GM12878 (cell line): Measurements from ENCODE around the gene MEIS2. TPM values are rescaled to one million over a fixed set of nuclear protein-coding genes. Genes with fewer than 3 reads are reported as not detected.

Source experiments
- ATAC-seq: fragments of 200-7000 bp; cut with Tn5 transposase; 3 replicates; pipeline ENCODE4 v1.9.1; 2020; ENCODE audit warnings: mild to moderate bottlenecking, moderate library complexity
- BruUV-seq: library from RNA; stranded (reverse); fragments of 400-500 nt; replicated peaks from 2 replicates; lab custom pipeline; 2021; lab: Mats Ljungman, UMichigan
- CTCF ChIA-PET: fragments of 300-600 bp; sonication (Branson Sonifier 250); formaldehyde crosslinking; extraction: SDS; loops from one replicate; lab custom pipeline; 2021; ENCODE audit warnings: inconsistent platforms; lab: Yijun Ruan, JAX
- POLR2A ChIA-PET: fragments of 350-600 bp; formaldehyde crosslinking; extraction: SDS; loops from one replicate; lab custom pipeline; 2021; ENCODE audit warnings: inconsistent platforms; lab: Charles Lee
- RAD21 ChIA-PET: fragments of 300-600 bp; sonication (Branson Sonifier 250); formaldehyde crosslinking; loops from one replicate; lab custom pipeline; 2023; ENCODE audit warnings: antibody characterized with exemption; ENCODE audit not compliant: unreplicated experiment; lab: Charles Lee
- SMC1A ChIA-PET: fragments of 300-600 bp; sonication (Branson Sonifier 250); formaldehyde crosslinking; loops from one replicate; lab custom pipeline; 2023; ENCODE audit not compliant: unreplicated experiment, uncharacterized antibody; lab: Charles Lee
- DNase-seq: peaks from one replicate; pipeline ENCODE4 v3.0.0-alpha.2; 2011; ENCODE audit warnings: low read depth, low spot score
- FAIRE-seq: peaks from 3 replicates; lab custom pipeline; 2011; peaks lifted over from hg19 to GRCh38; lab: Jason Lieb, UNC
- H2AFZ ChIP-seq: 2 replicates; pipeline ENCODE4 v1.6.0; 2011; ENCODE audit warnings: low read depth, low read length, control low read depth; ENCODE audit not compliant: control insufficient read depth
- H3K27ac ChIP-seq: 2 replicates; pipeline ENCODE4 v1.5.1; 2011; ENCODE audit warnings: control low read depth; ENCODE audit not compliant: control insufficient read depth, insufficient read depth
- H3K27me3 ChIP-seq, 2 experiments: replicated peaks in 1 of 2; 2 replicates each; pipeline versions ENCODE4 v1.6.0 to v1.6.1; 2011; ENCODE audit warnings: low read length in 1 of 2; ENCODE audit not compliant: control insufficient read depth in 2 of 2, insufficient read depth in 2 of 2
- H3K36me3 ChIP-seq, 2 experiments: 2 replicates each; pipeline ENCODE4 v1.5.1; 2011; ENCODE audit warnings: low read length in 1 of 2; ENCODE audit not compliant: control insufficient read depth in 2 of 2, insufficient read depth in 2 of 2
- H3K4me1 ChIP-seq: 2 replicates; pipeline ENCODE4 v1.6.1; 2011; ENCODE audit warnings: mild to moderate bottlenecking, low read length, moderate library complexity, mixed read lengths; ENCODE audit not compliant: control insufficient read depth, insufficient read depth
- H3K4me2 ChIP-seq: 2 replicates; pipeline ENCODE4 v1.6.0; 2011; ENCODE audit warnings: control low read depth; ENCODE audit not compliant: control insufficient read depth, insufficient read depth
- H3K4me3 ChIP-seq: fragments of 200-600 bp; sonication (generic); 2 replicates; pipeline ENCODE4 v1.5.1; 2016
- H3K79me2 ChIP-seq: 2 replicates; pipeline ENCODE4 v1.6.0; 2011; ENCODE audit warnings: low read length; ENCODE audit not compliant: control insufficient read depth, insufficient read depth
- H3K9ac ChIP-seq: 2 replicates; pipeline ENCODE4 v1.8.0; 2011; ENCODE audit warnings: low read length, control low read depth, mixed read lengths; ENCODE audit not compliant: control insufficient read depth, insufficient read depth
- H3K9me3 ChIP-seq: replicated peaks from 3 replicates; pipeline ENCODE4 v1.5.1; 2011; ENCODE audit warnings: mild to moderate bottlenecking, low read length; ENCODE audit not compliant: control insufficient read depth, insufficient read depth
- H4K20me1 ChIP-seq: 2 replicates; pipeline ENCODE4 v1.6.0; 2011; ENCODE audit not compliant: control insufficient read depth, insufficient read depth
- ASH2L ChIP-seq: fragments of 300-600, 200-600 bp; sonication (generic); IDR thresholded peaks from 2 replicates; pipeline ENCODE4 v1.6.1; 2017; ENCODE audit warnings: low read depth, mild to moderate bottlenecking, borderline replicate concordance
- BRCA1 ChIP-seq: IDR thresholded peaks from 2 replicates; pipeline ENCODE4 v1.6.1; 2011; ENCODE audit warnings: low read depth, low read length, improper control_type of control experiment
- CBFB ChIP-seq: IDR thresholded peaks from 2 replicates; pipeline ENCODE4 v1.6.1; 2016; ENCODE audit warnings: antibody characterized with exemption, low read depth
- CBX5 ChIP-seq: sonication (generic); IDR thresholded peaks from 2 replicates; pipeline ENCODE4 v1.6.1; 2016; ENCODE audit warnings: low read depth, moderate library complexity, mild to moderate bottlenecking, inconsistent platforms
- FOXM1 ChIP-seq: IDR thresholded peaks from 2 replicates; pipeline ENCODE4 v1.6.1; 2012; ENCODE audit warnings: low read depth, mild to moderate bottlenecking, inconsistent platforms, low read length, moderate library complexity
- JUNB ChIP-seq: IDR thresholded peaks from 2 replicates; pipeline ENCODE4 v1.6.1; 2016; ENCODE audit warnings: antibody characterized with exemption, mild to moderate bottlenecking
- RUNX3 ChIP-seq: IDR thresholded peaks from 2 replicates; pipeline ENCODE4 v1.6.1; 2012; ENCODE audit warnings: low read length, inconsistent platforms
- SMC3 ChIP-seq: IDR thresholded peaks from 2 replicates; pipeline ENCODE4 v1.6.1; 2011; ENCODE audit warnings: low read length, improper control_type of control experiment, borderline replicate concordance
- TARDBP ChIP-seq: IDR thresholded peaks from 2 replicates; pipeline ENCODE4 v1.6.1; 2016; ENCODE audit warnings: borderline replicate concordance
- TBL1XR1 ChIP-seq: IDR thresholded peaks from 2 replicates; pipeline ENCODE4 v1.6.1; 2012; ENCODE audit warnings: low read depth, low read length, improper control_type of control experiment
- ZNF217 ChIP-seq: fragments of 450-650 bp; IDR thresholded peaks from 2 replicates; pipeline ENCODE4 v1.6.1; 2017; ENCODE audit warnings: antibody characterized with exemption, mild to moderate bottlenecking
- ZNF274 ChIP-seq: IDR thresholded peaks from one replicate; pipeline ENCODE4 v1.8.0; 2011; ENCODE audit not compliant: insufficient read length, insufficient read depth
- WGBS: methylation state at CpG from one replicate; pipeline ENCODE4 v1.1.6; 2016; ENCODE audit warnings: low lambda C conversion rate; ENCODE audit not compliant: insufficient replicate concordance, insufficient coverage; ENCODE audit errors: missing lambda C conversion rate; 5-methylcytosine and 5-hydroxymethylcytosine counted together
- in situ Hi-C: fragments of 300-500 bp; cut with MboI; formaldehyde crosslinking; loops from 9 replicates; pipeline ENCODE4 v1.14.3; 2018; ENCODE audit warnings: mixed read lengths
- intact Hi-C: fragments of 100-400 bp; cut with micrococcal nuclease; formaldehyde crosslinking; loops from one replicate; pipeline ENCODE4 v1.14.2; 2022; ENCODE audit not compliant: unreplicated experiment
- polyA plus RNA-seq, 11 experiments: library from polyadenylated mRNA; depleted of rRNA in 4 of 11; unstranded in 6 of 11; stranded (reverse) in 5 of 11; fragments of >200 nt; fragmentation: Nextera tagmentation in 4 of 11; fragmentation: Illumina TruSeq in 1 of 11; extraction: Ambion mirVana in 4 of 11; extraction: Trizol in 1 of 11; gene quantifications; 1 replicate in 1 of 11; 2 replicates in 10 of 11; pipeline versions ENCODE4 v1.2.1 to v1.2.3, GENCODE V29; 2011 to 2016; ENCODE audit warnings: inconsistent platforms in 2 of 11, missing spikeins in 2 of 11, low read depth in 1 of 11
- total RNA-seq, 4 experiments: library from RNA; depleted of rRNA in 3 of 4; stranded (reverse); fragments of >200 nt in 3 of 4; fragmentation: Illumina TruSeq in 1 of 4; extraction: Trizol in 1 of 4; gene quantifications; 2 replicates each; pipeline versions ENCODE4 v1.2.1 to v1.2.3, GENCODE V29; 2013 to 2021
- TF ChIP-seq, protein P1 (sequence below): fragments of 450-650 bp; IDR thresholded peaks from 2 replicates; pipeline ENCODE4 v1.6.1; 2017; ENCODE audit warnings: borderline replicate concordance
- TF ChIP-seq, protein P2 (sequence below): fragments of 450-650 bp; IDR thresholded peaks from 2 replicates; pipeline ENCODE4 v1.6.1; 2014; ENCODE audit warnings: mild to moderate bottlenecking

MEIS2 gene
- total and polyA plus RNA-seq, 10 of the 15 experiments (the other 5 are each of a cell fraction or from before 2014, with no cell fraction given), result 9.2 to 54.0 (median 20.4) TPM

DNA sequence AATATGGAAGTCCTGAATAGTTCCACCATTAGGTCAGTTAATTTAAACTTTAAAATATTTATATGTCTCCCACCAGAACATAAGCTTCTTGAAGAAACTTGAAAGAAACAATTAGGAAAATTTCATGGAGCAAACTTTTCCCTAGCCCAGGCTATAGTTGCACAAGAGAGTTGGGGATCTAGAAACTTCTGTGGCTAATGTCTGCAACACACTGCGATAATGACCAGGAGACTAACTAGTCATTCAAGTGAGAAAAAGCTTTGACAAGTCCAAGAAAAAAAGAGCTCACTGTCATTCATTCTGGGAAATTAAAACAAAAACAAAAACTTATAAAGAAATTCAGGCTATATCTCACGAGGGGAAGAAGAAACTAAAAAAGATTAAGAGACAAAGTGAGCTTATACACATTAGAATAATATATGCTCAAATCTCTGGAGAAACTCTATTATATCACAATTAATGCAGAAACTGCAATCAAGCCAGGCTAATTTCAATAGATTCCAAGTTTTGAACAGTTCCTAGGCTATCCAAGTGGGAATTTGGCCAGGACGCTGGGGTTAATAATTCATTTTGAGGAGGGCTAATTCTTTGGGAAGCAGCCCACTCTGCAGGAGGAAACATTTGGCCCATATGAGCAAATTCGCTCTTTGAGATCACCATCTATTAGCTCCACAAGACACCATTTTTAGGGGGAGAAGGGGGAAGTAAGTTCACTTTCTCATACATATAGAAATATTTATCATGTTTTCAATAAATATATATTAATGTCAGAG is 134.6 kb downstream of the MEIS2 start:
- BruUV-seq, result no TSS peak
- intact Hi-C loops, result no loop called here
- RAD21 ChIA-PET, result interaction anchor here (0.7 kb wide), 1 partner anchor 18 kb away, joined by 3 read pairs; no protein-coding TSS in a partner anchor
- no peak for TF ChIP-seq CBFB
- no peak for TF ChIP-seq JUNB
- no peak for TF ChIP-seq SMC3
- no peak for TF ChIP-seq ZNF217
- TF ChIP-seq, protein P1, sequence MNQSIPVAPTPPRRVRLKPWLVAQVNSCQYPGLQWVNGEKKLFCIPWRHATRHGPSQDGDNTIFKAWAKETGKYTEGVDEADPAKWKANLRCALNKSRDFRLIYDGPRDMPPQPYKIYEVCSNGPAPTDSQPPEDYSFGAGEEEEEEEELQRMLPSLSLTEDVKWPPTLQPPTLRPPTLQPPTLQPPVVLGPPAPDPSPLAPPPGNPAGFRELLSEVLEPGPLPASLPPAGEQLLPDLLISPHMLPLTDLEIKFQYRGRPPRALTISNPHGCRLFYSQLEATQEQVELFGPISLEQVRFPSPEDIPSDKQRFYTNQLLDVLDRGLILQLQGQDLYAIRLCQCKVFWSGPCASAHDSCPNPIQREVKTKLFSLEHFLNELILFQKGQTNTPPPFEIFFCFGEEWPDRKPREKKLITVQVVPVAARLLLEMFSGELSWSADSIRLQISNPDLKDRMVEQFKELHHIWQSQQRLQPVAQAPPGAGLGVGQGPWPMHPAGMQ, result no peak
- TF ChIP-seq TBL1XR1, result no peak
- TF ChIP-seq ASH2L, result no peak
- no peak for TF ChIP-seq CBX5
- TF ChIP-seq, protein P2, sequence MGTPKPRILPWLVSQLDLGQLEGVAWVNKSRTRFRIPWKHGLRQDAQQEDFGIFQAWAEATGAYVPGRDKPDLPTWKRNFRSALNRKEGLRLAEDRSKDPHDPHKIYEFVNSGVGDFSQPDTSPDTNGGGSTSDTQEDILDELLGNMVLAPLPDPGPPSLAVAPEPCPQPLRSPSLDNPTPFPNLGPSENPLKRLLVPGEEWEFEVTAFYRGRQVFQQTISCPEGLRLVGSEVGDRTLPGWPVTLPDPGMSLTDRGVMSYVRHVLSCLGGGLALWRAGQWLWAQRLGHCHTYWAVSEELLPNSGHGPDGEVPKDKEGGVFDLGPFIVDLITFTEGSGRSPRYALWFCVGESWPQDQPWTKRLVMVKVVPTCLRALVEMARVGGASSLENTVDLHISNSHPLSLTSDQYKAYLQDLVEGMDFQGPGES, result no peak
- TF ChIP-seq BRCA1, result no peak
- TF ChIP-seq FOXM1, result no peak
- TF ChIP-seq TARDBP, result no peak
- no peak for TF ChIP-seq RUNX3
- no peak for TF ChIP-seq ZNF274
- TF ChIP-seq, all 136 proteins: peak for 0
- SMC1A ChIA-PET, result interaction anchor here (0.6 to 1.7 kb wide), 6 partner anchors 9 to 1989 kb away, joined by 3 to 5 read pairs (median 3); no protein-coding TSS in a partner anchor
- H3K9ac ChIP-seq, result no peak overlapping the region
- H3K79me2 ChIP-seq, result no peaks in the 10 kb centered on the region
- no peak overlapping the region for H3K4me2 ChIP-seq
- H3K4me1 ChIP-seq, result no peaks in the 10 kb centered on the region
- no peak overlapping the region for H3K4me3 ChIP-seq
- no peaks in the 10 kb centered on the region; the same call in 1 of the 3 replicates for H3K9me3 ChIP-seq
- H3K27me3 ChIP-seq, result no peaks in the 10 kb centered on the region
- H3K27ac ChIP-seq, result no peak overlapping the region
- 47% methylated on average over 4 of the region's 4 CpGs for WGBS
- CTCF ChIA-PET, result interaction anchor here (0.7 to 1.5 kb wide), 3 partner anchors 11 to 73 kb away, joined by 3 to 5 read pairs (median 3); no protein-coding TSS in a partner anchor
- in situ Hi-C loops, result no loop called here
- ATAC-seq (no peak), DNase-seq (no peak), FAIRE-seq (no peak)
- H2AFZ ChIP-seq, result no peak overlapping the region
- POLR2A ChIA-PET, result interaction anchor here (0.6 to 1.3 kb wide), 3 partner anchors 10 to 134 kb away, joined by 3 to 5 read pairs (median 3); partner anchors contain the start of gene MEIS2
- H4K20me1 ChIP-seq, result no peaks in the 10 kb centered on the region
- no peaks in the 10 kb centered on the region for H3K36me3 ChIP-seq
